Measurements from ENCODE around the gene EPYC.

GRCh38 chr12:90951432-90952105 is 53.2 kb downstream of the EPYC start:
- TF ChIP-seq EZH2 (IDR thresholded peaks at IDR 0.05): no peak
- TF ChIP-seq POLR2AphosphoS5 (IDR thresholded peaks at IDR 0.05; ENCODE audit: borderline replicate concordance, low read depth, low read length): no peak

All from SK-N-MC (cell line).